Vagina (tissue), 2 donors: Measurements from ENCODE around the gene ZNF793.

ENCODE experiments used
- CTCF ChIP-seq, 3 experiments: fragments of 450-650 bp in 2 of 3; fragments of 200-600 bp in 1 of 3; sonication (generic) in 1 of 3; IDR thresholded peaks; one replicate each; pipeline ENCODE4 v1.5.1; 2017 to 2019; ENCODE audit warnings: antibody characterized with exemption in 3 of 3, mild to moderate bottlenecking in 2 of 3, moderate library complexity in 2 of 3
- POLR2A ChIP-seq, 2 donors: fragments of 450-650 bp; IDR thresholded peaks; one replicate each; pipeline ENCODE4 v1.6.1; 2017; ENCODE audit warnings: antibody characterized with exemption in 2 of 2, mild to moderate bottlenecking in 2 of 2, moderate library complexity in 2 of 2

GRCh38 chr19:37505958-37506386 lies 767 bp upstream of the ZNF793 start:
- TF ChIP-seq POLR2A (IDR thresholded peaks at IDR 0.05) (no peak), CTCF (IDR thresholded peaks at IDR 0.05) (no peak)
